Astrocyte of the cerebellum (primary cell): Measurements from ENCODE around the gene TACR1.

Experiments used
- DNase-seq: peaks from one replicate; pipeline ENCODE4 v3.0.0-alpha.2; 2011; ENCODE audit warnings: low read depth
- H3K4me3 ChIP-seq: 2 replicates; pipeline ENCODE4 v1.5.1; 2011; ENCODE audit warnings: mild to moderate bottlenecking, low read depth, low read length, moderate library complexity
- in situ Hi-C: cut with HindIII; loops from 2 replicates; pipeline ENCODE4 v1.10.0; 2017; ENCODE audit warnings: low sequenced_read_pairs
- TF ChIP-seq, protein P1 (sequence below): IDR thresholded peaks from 2 replicates; pipeline ENCODE4 v1.5.1; 2012; ENCODE audit warnings: low read length, low read depth, moderate library complexity, mild to moderate bottlenecking; ENCODE audit errors: missing control alignments

TACR1 gene

DNA sequence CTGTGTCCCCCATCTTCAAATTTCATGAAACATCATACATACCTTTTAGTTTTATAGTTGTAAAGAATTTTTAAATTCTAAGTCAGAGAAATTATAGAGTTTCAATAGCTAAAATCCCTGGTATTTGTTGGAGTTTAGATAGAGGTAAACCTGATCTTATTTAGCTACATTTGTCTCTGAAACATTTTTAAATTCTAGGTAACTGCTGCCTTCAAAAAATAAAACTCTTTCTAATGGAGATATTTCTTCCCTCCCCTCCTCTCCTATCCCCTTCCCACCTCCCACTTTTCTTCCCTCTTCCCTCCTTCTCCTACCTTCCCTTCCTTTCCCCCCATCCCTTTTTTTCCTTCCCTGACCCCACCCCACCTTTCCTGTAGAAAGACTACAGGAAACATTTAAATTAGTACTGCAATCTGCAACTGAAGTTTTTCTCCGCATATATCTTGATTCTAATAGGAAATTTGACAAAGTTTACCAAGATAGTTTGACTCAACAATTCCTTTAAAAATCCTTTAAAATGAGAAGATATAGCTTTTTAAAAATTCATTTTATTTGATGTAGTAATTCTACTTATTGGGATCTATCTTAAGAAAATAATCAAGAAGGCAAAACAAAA is 4.1 kb downstream of the TACR1 start:
- DNase-seq = no peak
- H3K4me3 ChIP-seq = no peak overlapping the region
- in situ Hi-C loops = loop anchor here (5.0 kb wide), 2 partner anchors 47 to 53 kb away; no protein-coding TSS in a partner anchor
- TF ChIP-seq, protein P1, sequence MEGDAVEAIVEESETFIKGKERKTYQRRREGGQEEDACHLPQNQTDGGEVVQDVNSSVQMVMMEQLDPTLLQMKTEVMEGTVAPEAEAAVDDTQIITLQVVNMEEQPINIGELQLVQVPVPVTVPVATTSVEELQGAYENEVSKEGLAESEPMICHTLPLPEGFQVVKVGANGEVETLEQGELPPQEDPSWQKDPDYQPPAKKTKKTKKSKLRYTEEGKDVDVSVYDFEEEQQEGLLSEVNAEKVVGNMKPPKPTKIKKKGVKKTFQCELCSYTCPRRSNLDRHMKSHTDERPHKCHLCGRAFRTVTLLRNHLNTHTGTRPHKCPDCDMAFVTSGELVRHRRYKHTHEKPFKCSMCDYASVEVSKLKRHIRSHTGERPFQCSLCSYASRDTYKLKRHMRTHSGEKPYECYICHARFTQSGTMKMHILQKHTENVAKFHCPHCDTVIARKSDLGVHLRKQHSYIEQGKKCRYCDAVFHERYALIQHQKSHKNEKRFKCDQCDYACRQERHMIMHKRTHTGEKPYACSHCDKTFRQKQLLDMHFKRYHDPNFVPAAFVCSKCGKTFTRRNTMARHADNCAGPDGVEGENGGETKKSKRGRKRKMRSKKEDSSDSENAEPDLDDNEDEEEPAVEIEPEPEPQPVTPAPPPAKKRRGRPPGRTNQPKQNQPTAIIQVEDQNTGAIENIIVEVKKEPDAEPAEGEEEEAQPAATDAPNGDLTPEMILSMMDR = no peak

- in situ Hi-C loops = no loop called here
- TF ChIP-seq, protein P1 = no peak
- no peak overlapping the region for H3K4me3 ChIP-seq
- DNase-seq = no peak
These were observed 5.0 kb downstream of the TACR1 start for GRCh38 chr2:75194184-75194868.

DNA sequence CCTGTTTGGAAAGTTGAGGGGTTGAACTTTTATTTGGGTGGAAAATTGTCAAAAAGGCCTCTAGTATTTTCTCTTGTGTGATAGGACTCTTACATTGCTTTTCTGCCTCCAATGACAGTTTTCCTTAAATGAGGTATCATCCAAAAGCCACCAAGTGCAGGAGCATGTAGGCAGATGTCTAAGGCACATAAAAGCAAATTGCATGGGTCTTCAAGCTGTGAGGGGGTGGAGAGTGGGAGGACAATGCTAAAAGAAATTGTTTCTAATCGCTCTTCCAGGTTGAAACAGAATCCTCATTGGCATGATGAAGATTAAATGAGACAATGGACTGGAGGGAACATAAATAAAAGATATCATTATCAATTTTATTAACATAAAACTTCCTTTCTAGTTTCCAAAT is 6.8 kb downstream of the TACR1 start:
- in situ Hi-C loops = no loop called here
- no peak overlapping the region for H3K4me3 ChIP-seq
- no peak for DNase-seq
- TF ChIP-seq, protein P1 = no peak

GRCh38 chr2:75190271-75190990 is 8.9 kb downstream of the TACR1 start:
- in situ Hi-C loops = no loop called here
- TF ChIP-seq, protein P1 = no peak
- H3K4me3 ChIP-seq = no peak overlapping the region
- DNase-seq = no peak

DNA sequence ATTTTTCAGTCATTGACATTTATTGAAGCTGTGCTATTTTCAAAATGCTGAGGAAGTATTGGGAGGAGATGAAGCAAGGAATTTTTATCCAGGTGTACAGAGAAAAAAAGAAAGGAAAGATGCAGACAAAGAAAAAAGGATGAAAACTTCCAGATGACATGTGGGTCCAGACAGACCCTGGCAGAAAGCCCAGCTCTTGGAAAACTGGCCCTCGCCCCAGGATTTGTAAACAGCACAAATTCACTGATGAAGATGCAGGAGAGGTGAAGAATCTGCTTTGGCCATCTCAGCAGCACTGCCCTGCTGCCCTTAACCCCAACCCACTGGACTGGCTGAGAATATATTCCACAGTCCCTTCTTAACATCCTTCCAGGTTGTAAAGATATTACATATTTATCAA is 12.5 kb downstream of the TACR1 start:
- no peak for DNase-seq
- in situ Hi-C loops = no loop called here
- H3K4me3 ChIP-seq = no peak overlapping the region
- TF ChIP-seq, protein P1 = no peak

GRCh38 chr2:75182606-75183005 is 16.7 kb downstream of the TACR1 start:
- no peak overlapping the region for H3K4me3 ChIP-seq
- TF ChIP-seq, protein P1 = no peak
- DNase-seq = no peak
- in situ Hi-C loops = no loop called here
